DMS114 treated with DMSO at 0.1 percent for 48 hours (cell line): ENCODE measurements around the gene DLX6.

ENCODE experiments used
- DNase-seq: peaks from one replicate; lab custom pipeline; 2025; ENCODE audit not compliant: unreplicated experiment; lab: John Stamatoyannopoulos, UW

The DLX6 gene

DNA sequence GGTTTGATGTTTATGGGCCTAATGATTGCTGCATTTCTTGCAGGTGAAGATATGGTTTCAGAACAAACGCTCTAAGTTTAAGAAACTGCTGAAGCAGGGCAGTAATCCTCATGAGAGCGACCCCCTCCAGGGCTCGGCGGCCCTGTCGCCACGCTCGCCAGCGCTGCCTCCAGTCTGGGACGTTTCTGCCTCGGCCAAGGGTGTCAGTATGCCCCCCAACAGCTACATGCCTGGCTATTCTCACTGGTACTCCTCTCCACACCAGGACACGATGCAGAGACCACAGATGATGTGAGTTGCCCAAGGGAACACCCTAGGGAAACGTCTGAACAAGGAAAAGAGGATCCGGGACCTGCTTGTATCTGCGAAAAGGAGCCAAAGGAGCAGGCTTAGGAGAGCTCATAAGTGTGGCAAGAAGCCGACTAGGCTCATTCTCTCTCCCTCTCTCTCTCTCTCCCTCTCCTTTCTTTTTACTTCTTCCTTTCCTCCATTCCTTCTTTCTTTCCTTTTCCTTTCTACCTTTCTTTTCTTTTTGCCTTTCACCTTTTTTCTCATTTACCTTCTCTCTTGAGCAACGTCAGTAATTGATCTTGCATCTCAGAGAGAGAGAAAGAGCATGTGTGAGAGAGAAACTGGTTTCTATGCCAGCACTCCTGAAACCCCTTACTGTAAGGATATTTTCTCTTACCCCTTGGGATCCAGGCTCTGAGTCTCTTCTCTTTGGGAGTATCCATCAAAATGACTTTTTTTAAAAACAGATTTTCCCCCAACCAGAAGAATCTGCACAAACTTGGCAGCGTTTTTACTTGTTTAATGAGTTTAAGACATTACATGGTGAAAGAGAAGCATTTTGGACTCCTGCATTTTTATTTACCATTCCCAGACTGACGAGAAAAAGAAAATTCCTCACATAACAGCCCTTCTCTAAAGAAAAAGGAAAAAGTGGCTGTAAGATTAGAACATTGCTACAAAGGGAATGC, 4.7 kb downstream of the DLX6 start:
- no peak for DNase-seq

DNA sequence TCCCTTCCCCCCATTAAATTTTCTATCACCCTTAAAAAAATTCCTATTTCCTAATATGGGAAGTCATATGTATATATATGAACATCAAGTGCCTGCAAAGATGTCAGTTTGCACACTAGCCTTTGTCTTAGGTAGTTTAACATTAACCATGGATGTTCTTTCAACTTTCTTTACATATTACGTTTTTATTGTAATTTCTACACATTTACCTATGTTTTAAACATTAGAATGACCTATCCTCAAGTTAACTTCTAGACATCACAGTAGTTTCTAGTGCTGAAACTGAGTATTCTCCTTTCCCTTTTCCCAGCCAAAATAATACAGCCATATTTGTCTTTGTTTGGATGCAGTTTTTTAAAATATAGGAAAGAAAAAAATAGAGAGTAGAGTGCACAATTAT, 5.8 kb downstream of the DLX6 start:
- no peak for DNase-seq

DNA sequence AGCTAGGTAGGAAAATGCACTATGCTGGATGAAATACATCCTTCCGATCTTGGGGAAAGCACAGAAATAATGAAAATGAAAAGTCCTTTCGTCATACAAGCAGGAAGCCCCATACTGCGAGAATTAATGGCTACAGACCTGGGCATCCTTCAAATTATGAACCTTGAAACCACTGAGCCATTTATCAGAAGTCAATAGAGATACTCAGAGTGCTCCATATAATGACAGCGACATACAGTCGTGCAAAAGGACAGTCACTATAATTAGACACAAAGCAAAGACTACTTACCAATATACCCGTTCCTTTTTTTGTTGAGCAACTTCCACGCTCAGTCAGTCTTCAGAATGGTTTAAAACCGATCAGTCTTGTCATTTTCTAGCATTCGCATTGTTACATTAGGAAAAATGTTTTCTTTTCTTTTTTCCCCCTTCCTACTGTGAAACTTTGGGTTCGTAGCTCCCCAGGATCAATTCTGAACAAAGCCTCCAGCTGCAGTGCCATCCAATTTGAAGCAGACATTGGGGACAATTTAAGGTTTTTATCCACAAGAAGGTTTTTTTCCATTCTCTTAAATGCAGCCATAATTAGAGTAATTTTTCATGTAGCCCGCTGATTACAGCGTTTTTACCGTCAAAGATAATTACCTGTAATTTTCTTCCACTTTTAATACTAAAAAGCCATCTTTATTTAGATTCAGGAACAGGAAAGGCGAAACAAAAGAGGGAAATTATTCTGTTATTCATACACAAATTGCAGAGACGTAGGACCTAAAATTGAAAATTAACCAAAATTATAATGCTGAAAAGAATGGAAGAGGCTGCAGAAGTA, 6.4 kb downstream of the DLX6 start:
- DNase-seq: no peak

DNA sequence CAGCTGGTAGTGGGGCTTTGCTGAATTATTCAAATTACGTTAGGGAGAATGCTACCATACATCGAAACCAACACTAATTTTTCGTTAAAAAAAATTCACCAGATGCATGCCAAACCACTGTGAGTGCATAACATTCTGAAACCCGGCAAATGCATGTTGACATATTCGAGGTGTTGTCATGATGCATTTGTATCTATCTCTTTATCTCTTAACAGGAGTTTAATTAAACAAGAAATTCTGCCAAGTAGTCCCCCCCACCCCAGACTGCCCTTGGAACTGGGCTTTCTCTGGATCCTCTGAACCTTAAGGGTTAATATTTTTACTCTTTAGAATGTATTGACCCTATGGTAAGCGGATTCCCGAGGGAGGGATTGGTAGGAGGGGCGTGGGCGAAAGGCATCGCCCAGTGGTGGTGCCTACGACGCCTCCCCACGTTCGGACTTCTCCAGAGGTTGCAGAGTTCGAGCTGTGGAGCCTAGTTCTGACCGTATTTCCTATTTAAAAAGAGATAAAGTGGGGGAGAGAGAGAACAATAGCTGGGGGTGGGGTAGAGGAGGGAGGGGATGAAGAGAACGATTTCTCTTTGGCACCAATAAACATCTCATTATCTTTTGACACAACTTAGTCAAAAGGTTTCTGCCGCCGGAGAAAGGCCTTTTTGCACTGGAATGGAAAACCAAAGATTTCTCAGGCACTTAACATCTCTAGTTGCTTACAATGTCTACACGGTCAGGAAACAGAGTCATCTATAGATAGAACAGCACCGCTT, 7.2 kb downstream of the DLX6 start:
- DNase-seq: no peak

DNA sequence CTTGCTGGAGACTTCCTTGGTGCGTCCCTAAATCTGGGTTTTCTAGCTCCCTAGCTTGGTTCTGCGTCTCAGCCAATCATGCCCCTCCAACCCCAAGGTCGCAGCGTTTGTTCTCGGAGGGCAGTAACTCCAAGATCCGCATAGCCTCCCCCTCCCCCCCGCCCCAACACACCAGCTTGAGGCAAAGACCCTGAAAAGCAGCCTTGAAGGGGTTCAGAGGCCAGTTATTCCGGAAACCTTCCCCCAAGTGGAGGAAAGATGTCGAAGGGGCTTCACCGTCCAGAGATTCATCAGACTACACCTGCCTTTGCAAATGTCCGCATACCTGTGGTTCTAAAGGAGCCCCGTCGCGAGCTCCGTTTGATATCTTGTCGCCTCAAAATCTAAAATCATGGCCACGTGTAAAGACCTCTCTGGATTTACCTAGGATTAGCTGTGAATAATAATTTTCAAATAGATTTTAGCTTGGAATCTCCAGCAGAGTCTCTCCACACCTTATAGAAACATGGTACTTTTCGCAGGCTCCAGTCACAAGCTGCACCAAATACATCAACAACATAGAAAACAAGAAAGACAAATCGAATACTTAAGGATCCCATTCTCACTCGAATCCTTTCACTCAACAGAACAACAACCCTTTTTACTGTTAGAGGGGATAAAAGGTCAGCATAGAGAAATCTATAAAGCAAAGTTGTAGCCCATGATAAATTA, 7.9 kb downstream of the DLX6 start:
- no peak for DNase-seq

DNA sequence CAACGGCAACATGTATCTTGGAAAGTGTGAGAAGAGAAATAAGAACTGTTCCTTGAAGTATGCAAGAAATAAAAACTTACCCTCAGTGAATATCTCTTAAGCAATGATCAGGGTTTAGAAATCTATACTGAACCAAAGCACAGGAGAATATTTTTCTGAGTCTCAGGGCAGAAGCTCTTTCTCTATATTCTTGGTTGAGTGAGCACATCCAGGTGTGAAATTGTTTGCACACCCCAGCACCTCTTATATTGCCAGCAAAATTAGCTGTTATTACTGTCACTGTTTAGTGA, 8.4 kb downstream of the DLX6 start:
- no peak for DNase-seq

DNA sequence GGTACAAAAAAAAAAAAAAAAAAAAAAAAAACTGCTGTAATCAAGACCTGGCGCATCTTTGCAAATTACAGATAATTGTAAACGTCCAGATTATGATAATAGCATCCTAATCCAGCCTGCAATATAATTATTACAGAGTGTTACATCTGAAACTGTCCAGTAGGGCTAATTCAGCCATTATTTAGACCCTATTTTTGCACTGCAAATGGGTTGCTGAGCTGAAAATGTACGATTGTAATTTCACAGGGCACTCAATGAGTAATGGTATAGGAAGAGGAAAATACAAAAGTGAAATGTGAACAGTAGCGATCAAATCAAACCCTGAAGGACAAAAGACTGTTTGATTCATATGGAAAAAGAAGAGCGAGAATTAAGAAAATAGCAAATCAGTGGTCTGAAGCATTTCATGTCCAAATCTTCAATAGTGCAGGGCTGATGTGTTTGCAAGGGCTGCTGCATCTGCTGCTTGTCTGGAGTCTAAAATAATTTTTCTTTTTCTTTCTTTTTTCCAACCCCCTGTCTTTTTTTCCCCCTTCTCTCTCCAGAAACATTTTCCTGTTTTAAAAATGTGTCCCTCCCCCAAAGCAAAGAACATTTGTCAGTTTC, 8.9 kb downstream of the DLX6 start:
- no peak for DNase-seq

DNA sequence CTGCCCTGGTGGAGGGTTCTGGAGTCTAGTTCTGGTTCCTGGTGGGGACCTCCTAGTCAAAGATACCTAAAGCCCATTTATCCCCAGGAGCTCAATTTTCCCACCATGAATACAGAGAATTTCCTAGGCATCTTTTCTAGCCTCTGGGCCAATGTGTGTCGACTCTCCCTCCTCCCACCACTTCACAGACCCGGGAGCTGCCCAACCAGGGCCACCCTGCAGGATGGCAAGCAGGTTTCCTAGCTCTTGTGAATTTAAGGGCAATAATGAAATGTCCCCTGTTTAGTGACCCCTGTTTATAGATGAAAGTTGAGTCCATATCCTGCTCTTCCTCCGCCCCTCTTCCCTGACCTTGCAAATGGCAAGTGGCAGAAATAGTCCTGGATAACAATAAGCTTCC, 9.9 kb downstream of the DLX6 start:
- no peak for DNase-seq

DNA sequence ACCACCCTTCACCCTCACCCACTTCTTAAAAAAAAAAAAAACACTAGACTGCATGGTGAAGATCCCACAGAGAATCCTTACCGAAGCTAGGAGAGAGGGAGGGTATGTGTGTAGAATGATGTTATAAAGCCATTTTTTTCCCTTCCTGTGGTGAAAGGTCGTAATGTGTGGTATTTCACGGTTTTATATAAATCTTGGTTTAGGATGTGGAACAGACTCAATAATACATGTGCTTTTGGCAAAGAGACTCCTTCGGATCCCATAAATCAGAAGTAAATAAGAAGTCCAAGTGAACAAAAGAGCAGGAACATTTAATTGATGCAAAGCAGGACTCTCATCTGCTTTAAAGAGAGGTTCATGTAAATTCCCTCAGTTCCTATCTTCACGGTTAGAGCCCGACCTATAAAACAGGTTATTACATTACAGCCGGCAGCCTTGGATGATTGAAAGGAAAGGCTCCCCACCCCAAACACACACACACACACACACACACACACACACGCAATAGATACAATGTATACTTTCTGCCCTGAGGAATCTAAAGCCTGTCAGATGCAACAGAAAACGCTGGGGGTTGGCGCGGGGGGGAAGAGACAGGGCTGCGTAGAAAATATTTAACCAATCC, 10.5 kb downstream of the DLX6 start:
- no peak for DNase-seq

DNA sequence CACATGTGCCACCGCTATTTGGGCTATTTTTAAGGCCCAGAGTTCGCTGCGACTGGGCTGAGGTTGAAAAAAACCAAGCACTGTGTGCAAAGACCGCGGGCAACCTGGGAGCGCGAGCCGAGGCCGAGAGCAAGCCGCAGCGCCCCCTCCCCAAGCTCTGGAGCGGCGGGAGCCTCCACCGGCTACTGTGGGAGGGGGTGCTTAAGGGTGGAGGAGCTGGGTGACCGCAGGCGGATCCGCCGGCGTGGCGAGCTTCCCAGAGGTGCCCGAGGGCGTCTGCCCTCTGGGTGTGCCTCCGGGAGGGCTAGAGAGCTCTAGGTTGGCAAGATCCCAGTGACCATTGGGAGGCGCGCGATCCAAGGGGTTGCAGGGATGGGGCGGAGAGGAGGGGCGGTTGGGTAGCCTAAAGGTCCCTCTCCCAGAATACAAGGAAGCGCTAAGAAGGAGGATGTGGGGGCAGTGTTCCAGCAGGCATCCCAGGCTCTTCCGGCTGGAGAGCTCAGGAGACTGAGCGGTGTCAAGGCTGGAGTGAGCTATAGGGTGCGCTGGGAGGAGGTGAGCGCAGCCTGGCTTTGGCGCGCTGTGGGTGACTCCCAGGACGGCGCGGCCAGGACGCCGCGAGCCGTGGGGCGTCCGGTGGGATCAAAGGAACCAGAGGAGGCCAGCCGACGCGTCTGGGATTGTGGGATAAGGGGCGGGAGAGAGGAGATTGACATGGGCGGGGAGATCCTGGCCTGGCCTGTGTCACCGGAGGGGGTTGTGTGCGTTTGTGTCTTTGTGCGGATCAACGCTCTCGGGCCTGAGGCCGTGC, 11.2 kb downstream of the DLX6 start:
- peak; percentile 22 for DNase-seq

DNA sequence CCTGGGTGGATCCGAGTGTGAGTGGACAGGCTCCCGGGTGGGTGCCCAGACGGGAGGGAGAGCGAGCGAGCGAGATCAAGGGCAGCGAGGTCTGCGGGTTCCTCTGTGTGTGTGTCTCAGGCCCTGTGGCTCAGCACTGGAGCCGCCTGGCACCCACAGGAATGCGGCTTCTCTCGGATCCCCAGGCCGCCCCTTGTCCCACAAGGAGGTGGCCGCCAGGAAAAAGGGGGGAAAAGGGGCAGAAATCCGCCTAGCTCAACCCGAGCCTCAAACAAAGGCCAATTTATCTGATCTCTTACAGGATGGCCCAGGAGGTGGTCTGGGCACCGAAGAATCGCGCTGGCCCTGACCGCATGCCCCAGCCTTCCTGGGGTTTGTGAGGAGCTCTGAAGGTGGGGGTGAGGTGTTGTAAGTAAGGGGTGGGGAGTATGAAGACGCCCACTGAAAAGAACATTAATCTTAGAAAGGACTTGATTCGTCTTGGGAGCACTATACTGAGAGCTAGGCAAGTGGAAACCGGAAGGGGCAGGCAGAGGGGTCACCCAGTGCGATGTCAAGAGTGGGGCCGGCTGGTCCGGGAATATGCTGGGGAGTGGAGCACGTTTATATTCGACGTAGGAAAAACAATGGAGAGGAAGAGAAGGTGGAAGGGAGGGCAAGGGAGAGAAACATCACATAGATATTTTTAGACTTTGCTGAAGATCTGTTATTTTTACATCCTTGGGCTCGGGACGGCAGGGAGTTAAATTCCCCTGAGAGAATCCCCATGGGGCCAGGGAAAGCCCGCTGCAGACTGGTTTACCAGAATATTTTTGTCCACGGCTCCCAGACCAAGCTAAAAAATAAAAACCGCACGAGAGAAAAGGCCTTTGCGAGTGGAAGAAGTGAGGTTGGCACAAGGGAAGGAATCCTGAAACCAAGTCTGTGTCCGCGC, 12.1 kb downstream of the DLX6 start:
- no peak for DNase-seq

DNA sequence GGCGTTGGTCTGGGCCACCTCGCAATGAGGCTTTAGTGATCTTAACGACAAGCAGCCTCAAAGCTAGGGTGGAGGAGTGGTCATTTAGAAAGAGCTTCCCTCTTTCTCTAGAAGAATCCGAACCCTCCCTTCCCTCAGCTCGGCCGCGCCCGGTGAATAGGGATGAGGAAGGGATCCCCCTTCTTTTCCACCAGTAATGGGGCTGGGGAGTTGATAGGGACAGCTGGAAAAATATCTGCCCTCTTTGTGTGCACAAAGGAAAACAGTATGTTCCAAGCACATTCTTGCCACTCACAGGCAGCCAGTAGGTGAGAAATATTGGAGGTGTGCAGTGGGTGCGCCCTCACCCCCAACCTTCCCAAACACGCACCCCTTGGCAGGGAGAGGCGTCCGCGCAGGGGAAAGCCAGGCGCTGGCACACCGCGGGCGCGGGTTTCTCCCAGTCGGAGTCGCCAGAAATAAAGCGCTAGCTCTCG, 12.8 kb downstream of the DLX6 start:
- no peak for DNase-seq

DNA sequence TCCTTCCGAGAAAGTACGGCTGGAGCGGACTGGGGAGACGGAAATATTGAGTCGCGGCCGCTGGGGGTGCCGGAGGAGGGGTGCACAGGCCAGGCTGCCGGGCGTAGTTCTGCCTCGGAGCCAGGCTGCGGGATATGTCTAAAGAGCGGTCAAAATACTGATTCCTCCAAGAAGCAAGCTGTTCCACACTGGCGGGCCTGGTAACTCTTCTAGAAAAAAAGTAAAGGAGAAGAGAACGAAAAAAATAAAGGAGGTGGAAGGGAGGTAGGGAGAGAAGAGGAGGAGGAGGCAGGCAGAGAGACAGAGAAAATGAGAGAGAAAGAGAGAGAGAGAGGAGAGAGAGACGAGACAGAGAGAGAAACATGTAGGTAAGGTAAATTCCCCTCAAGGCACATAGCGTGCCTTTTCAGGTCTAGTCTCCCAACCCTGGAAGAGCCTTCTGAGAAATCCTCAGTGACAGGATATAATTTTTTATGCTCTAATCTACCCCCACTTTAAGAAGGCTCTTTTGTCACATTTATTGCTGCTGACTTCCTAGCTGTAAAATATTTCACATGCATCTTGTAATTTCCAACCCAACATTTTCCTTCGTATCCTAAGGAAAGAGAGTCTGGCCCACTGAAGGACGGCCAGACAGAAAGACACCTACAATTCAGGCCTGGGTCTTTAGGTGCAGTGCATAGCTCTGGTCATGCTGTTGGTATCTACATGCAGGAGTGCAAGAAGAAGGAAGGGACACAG, 13.6 kb downstream of the DLX6 start:
- DNase-seq: no peak

DNA sequence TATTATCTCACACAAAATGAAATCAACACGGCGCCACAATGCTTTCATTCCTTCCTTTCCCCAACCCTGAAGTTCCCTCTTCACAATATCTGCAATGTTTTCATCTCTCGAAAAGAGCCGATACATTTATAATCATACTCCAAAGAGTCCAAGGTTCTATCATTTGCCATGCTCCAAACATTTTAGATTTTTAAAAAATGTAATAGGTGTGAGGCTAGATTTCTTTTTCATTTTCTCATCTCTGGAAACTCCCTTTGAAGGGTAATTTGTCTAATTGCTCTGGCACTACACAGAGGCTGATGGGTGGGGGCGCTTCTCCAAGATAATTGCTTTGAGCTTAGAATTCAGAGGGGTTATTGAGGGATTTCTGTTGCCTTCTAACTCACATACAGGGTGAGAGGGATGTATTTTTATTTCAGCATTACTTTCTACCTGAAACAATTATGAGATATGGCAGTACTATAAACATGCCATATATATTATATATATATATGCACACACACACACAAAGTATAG, 14.4 kb downstream of the DLX6 start:
- DNase-seq: no peak

DNA sequence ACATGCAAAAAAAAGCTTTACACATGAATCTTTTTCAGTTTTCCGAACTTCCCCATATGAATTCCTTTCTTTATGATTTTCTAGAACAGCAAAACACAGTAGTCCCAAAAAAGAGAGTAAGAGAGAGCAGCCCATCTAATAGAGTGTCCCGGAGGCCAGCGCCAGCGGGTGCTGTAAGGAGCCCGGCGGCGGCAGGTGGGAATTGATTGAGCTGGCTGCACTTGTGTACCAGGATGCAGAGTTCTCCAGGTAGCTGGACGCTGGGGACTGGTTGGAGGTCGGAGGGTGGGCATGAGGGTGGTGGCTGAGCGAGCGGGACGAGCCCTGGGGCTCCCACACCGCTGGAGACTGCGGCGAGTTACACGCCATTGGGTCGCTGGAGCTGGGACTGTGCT, 15.2 kb downstream of the DLX6 start:
- DNase-seq: no peak

DNA sequence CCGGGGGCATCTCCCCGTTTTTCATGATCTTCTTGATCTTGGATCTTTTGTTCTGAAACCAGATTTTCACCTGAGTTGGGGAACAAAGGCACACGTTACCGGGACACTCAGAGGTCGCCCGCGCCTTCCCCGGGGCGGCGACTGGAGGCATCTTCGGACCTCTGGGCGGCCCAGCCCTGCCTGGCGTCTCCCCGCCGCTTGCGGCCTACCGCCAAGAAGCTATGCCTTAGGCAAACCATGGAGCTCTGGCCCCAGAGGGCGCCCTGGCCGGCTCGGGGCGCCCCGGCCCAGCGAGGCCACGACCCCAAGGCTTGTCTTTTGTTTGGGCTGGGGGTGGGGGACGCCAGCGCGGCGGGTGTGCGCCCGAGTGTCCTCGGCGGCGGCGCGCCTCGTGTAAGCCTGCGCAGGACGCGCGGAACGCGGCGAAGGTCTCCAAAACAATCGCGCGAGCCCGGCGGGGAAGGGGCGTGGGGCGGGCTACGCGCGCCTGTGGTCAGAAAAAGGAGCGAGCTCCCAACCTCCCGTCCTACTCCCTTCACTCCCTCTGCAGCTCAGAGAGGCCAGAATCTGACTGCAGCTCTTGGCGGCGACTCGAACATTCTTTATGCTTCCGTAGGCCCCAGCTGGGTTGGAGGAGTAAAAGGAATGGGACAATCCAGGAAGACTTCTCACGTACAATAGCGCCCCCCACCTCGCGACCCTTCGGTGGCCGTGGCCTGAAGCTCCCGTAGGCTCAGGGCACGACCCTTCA, 15.8 kb downstream of the DLX6 start:
- no peak for DNase-seq
